GM23248 (cell line): ENCODE data around the gene TMEM164. TPM values are rescaled to one million over a fixed set of nuclear protein-coding genes. Genes with fewer than 3 reads are reported as not detected.
"Not testable (repeated sequence)": the region's sequence is repeated elsewhere in the genome, so short reads cannot be mapped to it uniquely, and the experiment has no call there.

Experiments
- DNase-seq: peaks from one replicate; pipeline ENCODE4 v3.0.0-alpha.2; 2015
- H2AFZ ChIP-seq: fragments of 200-600 bp; sonication (generic); 2 replicates; pipeline ENCODE4 v1.6.1; 2016; ENCODE audit warnings: antibody characterized with exemption
- H3F3A ChIP-seq: fragments of 200-600 bp; sonication (generic); 2 replicates; pipeline ENCODE4 v1.6.1; 2016; ENCODE audit warnings: mild to moderate bottlenecking, antibody characterized with exemption, mixed run types; ENCODE audit not compliant: insufficient read depth
- H3K27ac ChIP-seq: fragments of 200-600 bp; sonication (generic); 2 replicates; pipeline ENCODE4 v1.5.1; 2016; ENCODE audit warnings: mild to moderate bottlenecking
- H3K27me3 ChIP-seq: fragments of 200-600 bp; sonication (generic); replicated peaks from 2 replicates; pipeline ENCODE4 v1.6.1; 2016; ENCODE audit warnings: mild to moderate bottlenecking; ENCODE audit not compliant: insufficient read depth
- H3K36me3 ChIP-seq: fragments of 200-600 bp; sonication (generic); 2 replicates; pipeline ENCODE4 v1.6.1; 2016; ENCODE audit warnings: low read depth, mild to moderate bottlenecking
- H3K4me1 ChIP-seq: fragments of 200-600 bp; sonication (generic); 2 replicates; pipeline ENCODE4 v1.6.1; 2016; ENCODE audit warnings: mild to moderate bottlenecking; ENCODE audit not compliant: insufficient read depth
- H3K4me2 ChIP-seq: fragments of 200-600 bp; sonication (generic); one replicate; pipeline ENCODE4 v1.6.1; 2016; ENCODE audit warnings: mild to moderate bottlenecking; ENCODE audit not compliant: unreplicated experiment
- H3K4me3 ChIP-seq: fragments of 200-600 bp; sonication (generic); 2 replicates; pipeline ENCODE4 v1.5.1; 2016; ENCODE audit warnings: mild to moderate bottlenecking
- H3K79me2 ChIP-seq: fragments of 200-600 bp; sonication (generic); 2 replicates; pipeline ENCODE4 v1.6.1; 2016; ENCODE audit warnings: mild to moderate bottlenecking; ENCODE audit not compliant: insufficient read depth
- H3K9ac ChIP-seq: fragments of 200-600 bp; sonication (generic); 2 replicates; pipeline ENCODE4 v1.6.1; 2016; ENCODE audit warnings: mild to moderate bottlenecking
- H3K9me2 ChIP-seq: fragments of 200-600 bp; sonication (generic); 2 replicates; pipeline ENCODE4 v1.6.1; 2016; ENCODE audit warnings: mixed run types, mild to moderate bottlenecking, moderate library complexity; ENCODE audit not compliant: insufficient read depth
- H3K9me3 ChIP-seq: fragments of 200-600 bp; sonication (generic); one replicate; pipeline ENCODE4 v1.6.1; 2017; ENCODE audit warnings: low read depth
- H4K20me1 ChIP-seq: fragments of 200-600 bp; sonication (generic); 2 replicates; pipeline ENCODE4 v1.6.0; 2016; ENCODE audit not compliant: insufficient read depth
- EZH2 ChIP-seq: fragments of 200-600 bp; sonication (generic); IDR thresholded peaks from 2 replicates; pipeline ENCODE4 v1.6.1; 2018; ENCODE audit warnings: antibody characterized with exemption, mild to moderate bottlenecking; ENCODE audit not compliant: insufficient read depth, poor library complexity, severe bottlenecking
- EZH2phosphoT487 ChIP-seq: fragments of 200-600 bp; sonication (generic); IDR thresholded peaks from 2 replicates; pipeline ENCODE4 v1.6.1; 2018; ENCODE audit warnings: antibody characterized with exemption, moderate library complexity, mild to moderate bottlenecking, low read depth; ENCODE audit not compliant: insufficient read depth
- whole genome bisulfite sequencing, 2 experiments: methylation state at CpG; one replicate each; pipeline ENCODE4 v1.1.6; 2015 to 2017; ENCODE audit warnings: low lambda C conversion rate in 2 of 2, low coverage in 1 of 2; ENCODE audit errors: missing lambda C conversion rate in 2 of 2; 5-methylcytosine and 5-hydroxymethylcytosine counted together
- in situ Hi-C: fragments of 300-500 bp; cut with MboI; formaldehyde crosslinking; loops from 2 replicates; pipeline ENCODE4 v1.15.0; 2020
- polyA plus RNA-seq: library from polyadenylated mRNA; unstranded; fragments of >200 nt; fragmentation: Nextera tagmentation; extraction: Ambion mirVana; gene quantifications from 2 replicates; pipeline ENCODE4 v1.2.1, GENCODE V29; 2016
- total RNA-seq: library from RNA; depleted of rRNA; stranded (reverse); fragments of >200 nt; shearing (Covaris generic); gene quantifications from 2 replicates; pipeline ENCODE4 v1.2.3, GENCODE V29; 2014

The TMEM164 gene
- total and polyA plus RNA-seq, 2 experiments from 2014 or later, result 1.4 to 9.1 TPM

- no peaks in the 10 kb centered on the region for H3K36me3 ChIP-seq
Measured at GRCh38 chrX:109974906-109975655, 27.8 kb upstream of the TMEM164 start.

GRCh38 chrX:109985210-109985609, 17.7 kb upstream of the TMEM164 start:
- H2AFZ ChIP-seq, H3K4me3 ChIP-seq, in situ Hi-C loops, H3K27ac ChIP-seq, H3K27me3 ChIP-seq, H3K9ac ChIP-seq, H3K9me3 ChIP-seq, H3K9me2 ChIP-seq, H3K79me2 ChIP-seq, H3K36me3 ChIP-seq, H3F3A ChIP-seq, DNase-seq, H3K4me2 ChIP-seq, H4K20me1 ChIP-seq, H3K4me1 ChIP-seq: not testable (repeated sequence)
- WGBS, 2 experiments, result 42 to 54% methylated on average over 2 to 4 of the region's 4 CpGs

More at GRCh38 chrX:109974906-109975655, 27.8 kb upstream of the TMEM164 start:
- Histone ChIP-seq H3K9ac (no peak overlapping the region), H3K27ac (no peak overlapping the region), H4K20me1 (no peaks in the 10 kb centered on the region), H3K79me2 (no peaks in the 10 kb centered on the region), H3K9me3 (no peaks in the 10 kb centered on the region), H3K4me3 (no peak overlapping the region), H3F3A (no peaks in the 10 kb centered on the region), H3K4me2 (no peak overlapping the region), H3K27me3 (no peaks in the 10 kb centered on the region), H3K9me2 (no peaks in the 10 kb centered on the region), H2AFZ (no peak overlapping the region), H3K4me1 (no peaks in the 10 kb centered on the region)
- TF ChIP-seq EZH2phosphoT487 (no peak), EZH2 (no peak)
- no peak for DNase-seq
- in situ Hi-C loops, result no loop called here
- 57 to 79% methylated on average over 1 of the region's 1 CpG for WGBS, 2 experiments

GRCh38 chrX:109987884-109988283, 15.0 kb upstream of the TMEM164 start:
- H3K9ac ChIP-seq, result no peak overlapping the region
- 83 to 100% methylated on average over 2 of the region's 2 CpGs for WGBS, 2 experiments
- H3K27me3 ChIP-seq, result no peaks in the 10 kb centered on the region
- no peak overlapping the region for H3K4me3 ChIP-seq
- H3K9me3 ChIP-seq, result no peaks in the 10 kb centered on the region
- no peaks in the 10 kb centered on the region for H3K79me2 ChIP-seq
- no peak for DNase-seq
- H3K27ac ChIP-seq, result no peak overlapping the region
- no peaks in the 10 kb centered on the region for H3K4me1 ChIP-seq
- TF ChIP-seq EZH2, result no peak
- no peak for TF ChIP-seq EZH2phosphoT487
- H4K20me1 ChIP-seq, result no peaks in the 10 kb centered on the region
- no peaks in the 10 kb centered on the region for H3K9me2 ChIP-seq
- H3F3A ChIP-seq, result no peaks in the 10 kb centered on the region
- no peaks in the 10 kb centered on the region for H3K36me3 ChIP-seq
- in situ Hi-C loops, result no loop called here
- H2AFZ ChIP-seq, result no peak overlapping the region
- no peak overlapping the region for H3K4me2 ChIP-seq

GRCh38 chrX:109990582-109991276, 12.2 kb upstream of the TMEM164 start:
- Histone ChIP-seq H3F3A (no peaks in the 10 kb centered on the region), H3K4me1 (no peaks in the 10 kb centered on the region), H3K27me3 (no peaks in the 10 kb centered on the region), H3K27ac (no peak overlapping the region), H2AFZ (no peak overlapping the region), H3K4me3 (no peak overlapping the region), H3K9me2 (no peaks in the 10 kb centered on the region), H3K4me2 (no peak overlapping the region), H3K9me3 (no peaks in the 10 kb centered on the region), H4K20me1 (no peaks in the 10 kb centered on the region), H3K36me3 (no peaks in the 10 kb centered on the region), H3K79me2 (no peaks in the 10 kb centered on the region), H3K9ac (no peak overlapping the region)
- no peak for TF ChIP-seq EZH2
- TF ChIP-seq EZH2phosphoT487, result no peak
- no peak for DNase-seq
- in situ Hi-C loops, result no loop called here
- 49 to 81% methylated on average over 2 to 3 of the region's 3 CpGs for WGBS, 2 experiments
